Breast epithelium (tissue), 4 donors: ENCODE results near the gene FGF2. TPM values are rescaled to one million over a fixed set of nuclear protein-coding genes. Genes with fewer than 3 reads are reported as not detected.

ENCODE experiments used
- DNase-seq, 2 donors: peaks; one replicate each; pipeline ENCODE4 v3.0.0-alpha.2; 2019; ENCODE audit warnings: low spot score in 2 of 2
- H3K27ac ChIP-seq, 2 donors: fragments of 200-600 bp; sonication (generic) in 1 of 2; one replicate each; pipeline ENCODE4 v1.5.1; 2016 to 2019; ENCODE audit warnings: mild to moderate bottlenecking in 1 of 2
- H3K27me3 ChIP-seq, 2 donors: fragments of 200-600 bp; sonication (generic) in 1 of 2; one replicate each; pipeline versions ENCODE4 v1.5.1 to v1.6.0; 2017 to 2019; ENCODE audit warnings: control low read depth in 1 of 2, mild to moderate bottlenecking in 1 of 2
- H3K36me3 ChIP-seq: fragments of 200-600 bp; one replicate; pipeline ENCODE4 v1.5.1; 2019
- H3K4me1 ChIP-seq, 2 donors: fragments of 200-600 bp; sonication (generic); one replicate each; pipeline ENCODE4 v1.5.1; 2016 to 2019; ENCODE audit warnings: control low read depth in 1 of 2
- H3K4me3 ChIP-seq, 3 donors: fragments of 200-600 bp; sonication (generic); 1 replicate in 2 of 3; 2 replicates in 1 of 3; pipeline ENCODE4 v1.5.1; 2016 to 2019; ENCODE audit warnings: mild to moderate bottlenecking in 3 of 3, moderate library complexity in 2 of 3
- H3K9me3 ChIP-seq, 2 donors: fragments of 200-600 bp; sonication (generic) in 1 of 2; one replicate each; pipeline ENCODE4 v1.5.1; 2016 to 2019; ENCODE audit warnings: control low read depth in 1 of 2
- POLR2A ChIP-seq: fragments of 450-650 bp; IDR thresholded peaks from one replicate; pipeline ENCODE4 v1.6.1; 2016; ENCODE audit warnings: antibody characterized with exemption, mild to moderate bottlenecking, moderate library complexity
- POLR2AphosphoS5 ChIP-seq, 3 donors: sonication (generic); formaldehyde crosslinking; IDR thresholded peaks; one replicate each; pipeline ENCODE4 v1.6.1; 2017; ENCODE audit warnings: antibody characterized with exemption in 3 of 3
- intact Hi-C: fragments of 100-400 bp; cut with DNase I; formaldehyde crosslinking; loops from one replicate; pipeline ENCODE4 v1.15.1; 2023; ENCODE audit warnings: low total_unique reads
- total RNA-seq, 3 donors: library from RNA; depleted of rRNA; stranded (reverse); fragments of >200 nt; gene quantifications; one replicate each; pipeline ENCODE4 v1.1.0, GENCODE V29; 2016
- TF ChIP-seq, protein P1 (sequence below), 3 donors: fragments of 450-650 bp; IDR thresholded peaks; one replicate each; pipeline ENCODE4 v1.5.1; 2016 to 2017; ENCODE audit warnings: antibody characterized with exemption in 3 of 3, mild to moderate bottlenecking in 3 of 3, moderate library complexity in 3 of 3

FGF2 gene
- total RNA-seq, 3 donors from 2014 or later: 21.6 to 53.6 (median 33.0) TPM

GRCh38 chr4:122889726-122890125 lies 63.1 kb downstream of the FGF2 start:
- H3K27me3 ChIP-seq: no peaks in the 10 kb centered on the region
- no peaks in the 10 kb centered on the region for H3K36me3 ChIP-seq
- peak overlapping the region; percentile 20 to 50 for H3K27ac ChIP-seq
- intact Hi-C loops: loop anchor here (5.0 kb wide), 1 partner anchor 677 kb away; no protein-coding TSS in a partner anchor
- no peak for TF ChIP-seq POLR2AphosphoS5 (IDR thresholded peaks at IDR 0.05)
- no peaks in the 10 kb centered on the region for H3K9me3 ChIP-seq
- no peak overlapping the region for H3K4me3 ChIP-seq
- DNase-seq: no peak
- H3K4me1 ChIP-seq: no peaks in the 10 kb centered on the region

- no peaks in the 10 kb centered on the region for H3K9me3 ChIP-seq
- no peaks in the 10 kb centered on the region for H3K4me1 ChIP-seq
- no peak for DNase-seq
- no peaks in the 10 kb centered on the region for H3K27me3 ChIP-seq
- peak overlapping the region; percentile 16 to 50 for H3K27ac ChIP-seq
- TF ChIP-seq POLR2AphosphoS5 (IDR thresholded peaks at IDR 0.05) (no peak), POLR2A (no peak)
- TF ChIP-seq, protein P1, sequence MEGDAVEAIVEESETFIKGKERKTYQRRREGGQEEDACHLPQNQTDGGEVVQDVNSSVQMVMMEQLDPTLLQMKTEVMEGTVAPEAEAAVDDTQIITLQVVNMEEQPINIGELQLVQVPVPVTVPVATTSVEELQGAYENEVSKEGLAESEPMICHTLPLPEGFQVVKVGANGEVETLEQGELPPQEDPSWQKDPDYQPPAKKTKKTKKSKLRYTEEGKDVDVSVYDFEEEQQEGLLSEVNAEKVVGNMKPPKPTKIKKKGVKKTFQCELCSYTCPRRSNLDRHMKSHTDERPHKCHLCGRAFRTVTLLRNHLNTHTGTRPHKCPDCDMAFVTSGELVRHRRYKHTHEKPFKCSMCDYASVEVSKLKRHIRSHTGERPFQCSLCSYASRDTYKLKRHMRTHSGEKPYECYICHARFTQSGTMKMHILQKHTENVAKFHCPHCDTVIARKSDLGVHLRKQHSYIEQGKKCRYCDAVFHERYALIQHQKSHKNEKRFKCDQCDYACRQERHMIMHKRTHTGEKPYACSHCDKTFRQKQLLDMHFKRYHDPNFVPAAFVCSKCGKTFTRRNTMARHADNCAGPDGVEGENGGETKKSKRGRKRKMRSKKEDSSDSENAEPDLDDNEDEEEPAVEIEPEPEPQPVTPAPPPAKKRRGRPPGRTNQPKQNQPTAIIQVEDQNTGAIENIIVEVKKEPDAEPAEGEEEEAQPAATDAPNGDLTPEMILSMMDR (IDR thresholded peaks at IDR 0.05): no peak
- no peaks in the 10 kb centered on the region for H3K36me3 ChIP-seq
- no peak overlapping the region for H3K4me3 ChIP-seq
- intact Hi-C loops: loop anchor here (5.0 kb wide), 1 partner anchor 678 kb away; no protein-coding TSS in a partner anchor
Observed at GRCh38 chr4:122890147-122890795, 63.6 kb downstream of the FGF2 start.

DNA sequence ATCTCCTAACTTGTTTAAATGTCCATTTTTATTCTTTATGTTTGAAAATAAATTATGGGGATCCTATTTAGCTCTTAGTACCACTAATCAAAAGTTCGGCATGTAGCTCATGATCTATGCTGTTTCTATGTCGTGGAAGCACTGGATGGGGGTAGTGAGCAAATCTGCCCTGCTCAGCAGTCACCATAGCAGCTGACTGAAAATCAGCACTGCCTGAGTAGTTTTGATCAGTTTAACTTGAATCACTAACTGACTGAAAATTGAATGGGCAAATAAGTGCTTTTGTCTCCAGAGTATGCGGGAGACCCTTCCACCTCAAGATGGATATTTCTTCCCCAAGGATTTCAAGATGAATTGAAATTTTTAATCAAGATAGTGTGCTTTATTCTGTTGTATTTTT lies 68.2 kb downstream of the FGF2 start:
- no peak overlapping the region for H3K27ac ChIP-seq
- no peak for DNase-seq
- no peaks in the 10 kb centered on the region for H3K9me3 ChIP-seq
- no peaks in the 10 kb centered on the region for H3K4me1 ChIP-seq
- intact Hi-C loops: loop anchor here (5.0 kb wide), 1 partner anchor 683 kb away; no protein-coding TSS in a partner anchor
- no peak overlapping the region for H3K4me3 ChIP-seq
- H3K27me3 ChIP-seq: no peaks in the 10 kb centered on the region
- no peaks in the 10 kb centered on the region for H3K36me3 ChIP-seq
- TF ChIP-seq POLR2AphosphoS5 (IDR thresholded peaks at IDR 0.05) (no peak), POLR2A (no peak)
- TF ChIP-seq, protein P1 (IDR thresholded peaks at IDR 0.05): no peak

GRCh38 chr4:122895336-122895995 lies 68.8 kb downstream of the FGF2 start:
- H3K9me3 ChIP-seq: no peaks in the 10 kb centered on the region
- intact Hi-C loops: no loop called here
- no peak for TF ChIP-seq POLR2A
- TF ChIP-seq POLR2AphosphoS5 (IDR thresholded peaks at IDR 0.05): no peak
- TF ChIP-seq, protein P1 (IDR thresholded peaks at IDR 0.05): no peak
- no peaks in the 10 kb centered on the region for H3K4me1 ChIP-seq
- no peak overlapping the region for H3K4me3 ChIP-seq
- H3K27ac ChIP-seq: no peak overlapping the region
- no peaks in the 10 kb centered on the region for H3K27me3 ChIP-seq
- H3K36me3 ChIP-seq: no peaks in the 10 kb centered on the region
- no peak for DNase-seq

GRCh38 chr4:122896270-122896669 lies 69.6 kb downstream of the FGF2 start:
- Histone ChIP-seq H3K4me3 (no peak overlapping the region), H3K27ac (peak overlapping the region in 1 of 2 donors; percentile 32), H3K27me3 (no peaks in the 10 kb centered on the region), H3K36me3 (no peaks in the 10 kb centered on the region), H3K4me1 (no peaks in the 10 kb centered on the region), H3K9me3 (no peaks in the 10 kb centered on the region)
- intact Hi-C loops: no loop called here
- no peak for DNase-seq
- TF ChIP-seq, protein P1 (IDR thresholded peaks at IDR 0.05): no peak
- no peak for TF ChIP-seq POLR2A
- no peak for TF ChIP-seq POLR2AphosphoS5 (IDR thresholded peaks at IDR 0.05)
